ENCODE data around the gene CEACAM16. TPM values are rescaled to one million over a fixed set of nuclear protein-coding genes. Genes with fewer than 3 reads are reported as not detected.

The CEACAM16 gene
- polyA plus RNA-seq, 1 donor from 2014 or later = not detected

- no peaks in the 10 kb centered on the region for H3F3A ChIP-seq (ENCODE audit: insufficient read depth, low read length, poor library complexity, severe bottlenecking)
- H4K20me1 ChIP-seq (ENCODE audit: insufficient read depth) = no peaks in the 10 kb centered on the region
- no peaks in the 10 kb centered on the region for H3K9me3 ChIP-seq (ENCODE audit: low read length)
- peaks cover 83% of the 10 kb centered on the region for H3K27me3 ChIP-seq (ENCODE audit: insufficient read depth, low read depth, low read length)
- H2AFZ ChIP-seq (ENCODE audit: low read depth, low read length) = no peak overlapping the region
- H3K4me2 ChIP-seq (ENCODE audit: low read length) = no peak overlapping the region
- H3K4me3 ChIP-seq (ENCODE audit: low read length) = peak overlapping the region; percentile 37
- H3K79me2 ChIP-seq (replicated peaks; ENCODE audit: insufficient read depth, low read length) = no peaks in the 10 kb centered on the region
- no peaks in the 10 kb centered on the region for H3K9me2 ChIP-seq (ENCODE audit: insufficient read depth, low read length)
- H3K36me3 ChIP-seq (ENCODE audit: insufficient read depth, low read length) = no peaks in the 10 kb centered on the region
- TF ChIP-seq REST (IDR thresholded peaks at IDR 0.05; ENCODE audit: borderline replicate concordance) = no peak
- no peak for TF ChIP-seq EZH2 (IDR thresholded peaks at IDR 0.05; ENCODE audit: borderline replicate concordance, insufficient read depth, low read length, poor library complexity, severe bottlenecking)
- no peak overlapping the region for H3K9ac ChIP-seq (ENCODE audit: low read length)
- no peak overlapping the region for H3K27ac ChIP-seq (ENCODE audit: low read length)
Observed at GRCh38 chr19:44749292-44749691, 50.3 kb downstream of the CEACAM16 start.

GRCh38 chr19:44749994-44750393 is 51.0 kb downstream of the CEACAM16 start:
- Histone ChIP-seq H3K36me3 (ENCODE audit: insufficient read depth, low read length) (no peaks in the 10 kb centered on the region), H3K9me3 (ENCODE audit: low read length) (no peaks in the 10 kb centered on the region), H3K27ac (ENCODE audit: low read length) (no peak overlapping the region), H3K4me2 (ENCODE audit: low read length) (no peak overlapping the region), H3K79me2 (replicated peaks; ENCODE audit: insufficient read depth, low read length) (no peaks in the 10 kb centered on the region), H3K9ac (ENCODE audit: low read length) (no peak overlapping the region), H3K4me3 (ENCODE audit: low read length) (no peak overlapping the region), H4K20me1 (ENCODE audit: insufficient read depth) (no peaks in the 10 kb centered on the region), H3F3A (ENCODE audit: insufficient read depth, low read length, poor library complexity, severe bottlenecking) (no peaks in the 10 kb centered on the region), H3K27me3 (ENCODE audit: insufficient read depth, low read depth, low read length) (peaks cover 86% of the 10 kb centered on the region), H2AFZ (ENCODE audit: low read depth, low read length) (no peak overlapping the region), H3K9me2 (ENCODE audit: insufficient read depth, low read length) (no peaks in the 10 kb centered on the region)
- no peak for TF ChIP-seq SMC3 (conservative IDR thresholded peaks at IDR 0.05; ENCODE audit: poor library complexity)
- TF ChIP-seq EP300 (conservative IDR thresholded peaks at IDR 0.05; ENCODE audit: poor library complexity, severe bottlenecking) = no peak

GRCh38 chr19:44752123-44752815 is 53.3 kb downstream of the CEACAM16 start:
- no peak overlapping the region for H3K4me2 ChIP-seq (ENCODE audit: low read length)

More at GRCh38 chr19:44752123-44752815, 53.3 kb downstream of the CEACAM16 start:
- peaks cover 87% of the 10 kb centered on the region for H3K27me3 ChIP-seq (ENCODE audit: insufficient read depth, low read depth, low read length)
- TF ChIP-seq SMC3 (conservative IDR thresholded peaks at IDR 0.05; ENCODE audit: poor library complexity) (no peak), CTCF (IDR thresholded peaks at IDR 0.05; ENCODE audit: poor library complexity, severe bottlenecking) (no peak), EZH2 (IDR thresholded peaks at IDR 0.05; ENCODE audit: borderline replicate concordance, insufficient read depth, low read length, poor library complexity, severe bottlenecking) (no peak), RAD21 (conservative IDR thresholded peaks at IDR 0.05) (no peak), TAF1 (IDR thresholded peaks at IDR 0.05; ENCODE audit: low read depth) (no peak), POLR2AphosphoS5 (IDR thresholded peaks at IDR 0.05) (no peak), MXI1 (conservative IDR thresholded peaks at IDR 0.05; ENCODE audit: poor library complexity, severe bottlenecking) (no peak), REST (IDR thresholded peaks at IDR 0.05; ENCODE audit: borderline replicate concordance) (no peak), EP300 (conservative IDR thresholded peaks at IDR 0.05; ENCODE audit: poor library complexity, severe bottlenecking) (no peak)
- H3K79me2 ChIP-seq (replicated peaks; ENCODE audit: insufficient read depth, low read length) = no peaks in the 10 kb centered on the region
- no peak overlapping the region for H2AFZ ChIP-seq (ENCODE audit: low read depth, low read length)
- no peaks in the 10 kb centered on the region for H3K9me3 ChIP-seq (ENCODE audit: low read length)
- no peak overlapping the region for H3K4me3 ChIP-seq (ENCODE audit: low read length)
- no peaks in the 10 kb centered on the region for H3K36me3 ChIP-seq (ENCODE audit: insufficient read depth, low read length)
- no peaks in the 10 kb centered on the region for H4K20me1 ChIP-seq (ENCODE audit: insufficient read depth)
- H3K27ac ChIP-seq (ENCODE audit: low read length) = no peak overlapping the region
- no peaks in the 10 kb centered on the region for H3F3A ChIP-seq (ENCODE audit: insufficient read depth, low read length, poor library complexity, severe bottlenecking)
- no peak overlapping the region for H3K9ac ChIP-seq (ENCODE audit: low read length)
- no peaks in the 10 kb centered on the region for H3K9me2 ChIP-seq (ENCODE audit: insufficient read depth, low read length)
